GM12874 (cell line): Measurements from ENCODE around the gene PIGU.

Experiments used
- TF ChIP-seq, protein P1 (sequence below): IDR thresholded peaks from 2 replicates; pipeline ENCODE4 v1.5.1; 2011; ENCODE audit warnings: low read depth, mild to moderate bottlenecking, control low read depth, low read length, moderate library complexity; ENCODE audit not compliant: insufficient read depth

Gene PIGU

DNA sequence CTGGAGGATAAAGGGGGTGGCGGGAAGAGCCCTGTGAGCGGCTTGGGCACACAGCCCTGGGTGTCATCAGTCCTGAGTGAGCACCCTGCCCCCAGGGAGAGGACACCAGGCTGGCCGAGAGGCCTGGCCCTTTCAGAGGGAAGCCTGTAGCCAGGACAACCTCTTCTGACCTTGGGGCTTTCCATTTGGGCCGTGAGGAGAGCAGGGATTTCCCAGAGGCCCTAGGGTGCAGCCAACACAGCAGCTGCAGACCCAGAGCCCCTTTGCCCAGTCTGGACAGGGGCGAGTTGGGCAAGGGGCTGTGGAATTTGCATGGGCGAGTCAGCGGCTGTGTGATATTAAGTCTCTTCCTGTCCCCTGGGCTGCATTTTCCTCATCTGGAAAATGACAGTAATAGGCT is 112.1 kb downstream of the PIGU start:
- TF ChIP-seq, protein P1, sequence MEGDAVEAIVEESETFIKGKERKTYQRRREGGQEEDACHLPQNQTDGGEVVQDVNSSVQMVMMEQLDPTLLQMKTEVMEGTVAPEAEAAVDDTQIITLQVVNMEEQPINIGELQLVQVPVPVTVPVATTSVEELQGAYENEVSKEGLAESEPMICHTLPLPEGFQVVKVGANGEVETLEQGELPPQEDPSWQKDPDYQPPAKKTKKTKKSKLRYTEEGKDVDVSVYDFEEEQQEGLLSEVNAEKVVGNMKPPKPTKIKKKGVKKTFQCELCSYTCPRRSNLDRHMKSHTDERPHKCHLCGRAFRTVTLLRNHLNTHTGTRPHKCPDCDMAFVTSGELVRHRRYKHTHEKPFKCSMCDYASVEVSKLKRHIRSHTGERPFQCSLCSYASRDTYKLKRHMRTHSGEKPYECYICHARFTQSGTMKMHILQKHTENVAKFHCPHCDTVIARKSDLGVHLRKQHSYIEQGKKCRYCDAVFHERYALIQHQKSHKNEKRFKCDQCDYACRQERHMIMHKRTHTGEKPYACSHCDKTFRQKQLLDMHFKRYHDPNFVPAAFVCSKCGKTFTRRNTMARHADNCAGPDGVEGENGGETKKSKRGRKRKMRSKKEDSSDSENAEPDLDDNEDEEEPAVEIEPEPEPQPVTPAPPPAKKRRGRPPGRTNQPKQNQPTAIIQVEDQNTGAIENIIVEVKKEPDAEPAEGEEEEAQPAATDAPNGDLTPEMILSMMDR = no peak

DNA sequence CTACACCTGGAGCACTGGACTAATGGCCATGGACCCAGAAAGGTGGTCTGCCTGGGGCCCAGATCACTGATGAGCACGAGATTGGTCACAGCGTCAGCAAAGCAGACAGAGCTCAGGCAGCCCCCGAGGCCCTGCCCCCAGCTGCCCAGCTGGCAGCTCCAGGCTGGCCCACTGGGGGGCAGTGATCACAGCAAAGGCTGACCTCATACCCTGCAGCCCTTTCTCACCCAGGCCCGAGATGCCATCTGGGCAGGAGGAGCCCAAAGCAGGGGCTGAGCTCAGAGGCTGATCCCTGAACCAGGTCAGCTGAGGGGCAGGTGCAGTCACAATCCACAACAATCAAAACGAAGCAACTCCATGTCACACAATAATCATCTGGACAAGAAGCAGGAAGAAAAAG is 114.3 kb downstream of the PIGU start:
- TF ChIP-seq, protein P1 = peak; percentile 57

DNA sequence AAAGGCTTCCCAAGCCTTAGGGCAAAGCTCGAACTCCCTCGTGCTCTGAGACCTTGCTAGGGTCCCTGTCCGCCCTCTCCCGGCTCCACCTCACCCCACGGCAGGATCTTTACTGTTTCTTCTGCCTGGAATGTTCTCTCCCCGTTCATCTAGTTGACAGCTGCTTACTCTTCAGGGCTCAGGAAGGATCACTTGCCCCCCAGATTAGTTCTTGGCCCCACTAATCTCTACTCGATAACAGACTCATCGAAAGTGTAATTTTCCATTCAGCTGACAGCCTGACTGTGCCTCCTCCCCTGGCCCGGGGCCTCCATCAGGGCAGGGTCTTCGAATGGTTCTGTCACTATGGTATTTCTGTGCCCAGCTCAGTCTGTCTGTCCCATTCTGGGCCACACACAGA is 115.2 kb downstream of the PIGU start:
- TF ChIP-seq, protein P1 = no peak

DNA sequence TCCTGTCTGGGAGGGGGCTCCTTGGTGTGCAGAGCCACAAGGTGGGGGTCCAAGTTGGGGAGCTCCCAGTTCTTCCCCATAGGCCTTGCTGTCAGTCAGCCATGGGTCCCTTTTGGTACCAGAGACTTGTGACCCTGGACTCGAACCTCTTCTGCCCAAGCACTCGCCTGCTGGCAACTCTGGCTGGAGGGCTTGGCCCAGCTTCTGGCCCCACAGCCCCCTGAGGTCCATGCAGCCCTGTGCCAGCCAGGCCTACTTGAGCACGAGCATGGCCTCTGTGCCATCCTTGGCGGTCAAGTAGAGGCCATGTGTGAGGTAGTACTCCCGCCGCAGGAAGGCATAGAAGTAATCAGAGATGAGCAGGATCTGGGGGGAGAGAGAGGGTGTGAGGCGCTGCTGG is 116.3 kb downstream of the PIGU start:
- TF ChIP-seq, protein P1 = no peak

DNA sequence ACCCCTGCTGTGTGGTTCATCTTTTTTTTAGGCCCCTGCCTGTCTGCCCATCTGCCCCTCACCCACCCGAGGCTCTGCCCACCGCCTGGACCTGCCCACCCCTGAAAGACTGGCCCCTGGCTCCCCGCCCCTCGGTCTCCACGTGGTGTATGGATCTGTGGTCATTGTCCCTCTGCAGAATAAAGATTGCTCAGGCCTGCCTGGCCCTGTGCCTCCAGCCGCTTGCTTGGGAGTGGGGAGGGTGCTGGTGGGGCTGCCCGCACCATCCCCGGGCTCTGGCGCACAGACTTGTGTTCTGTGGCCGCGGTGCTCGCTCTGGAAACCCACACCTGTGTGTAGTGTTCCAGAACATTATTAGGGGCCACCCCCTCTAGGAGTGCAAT is 116.8 kb downstream of the PIGU start:
- TF ChIP-seq, protein P1 = no peak

DNA sequence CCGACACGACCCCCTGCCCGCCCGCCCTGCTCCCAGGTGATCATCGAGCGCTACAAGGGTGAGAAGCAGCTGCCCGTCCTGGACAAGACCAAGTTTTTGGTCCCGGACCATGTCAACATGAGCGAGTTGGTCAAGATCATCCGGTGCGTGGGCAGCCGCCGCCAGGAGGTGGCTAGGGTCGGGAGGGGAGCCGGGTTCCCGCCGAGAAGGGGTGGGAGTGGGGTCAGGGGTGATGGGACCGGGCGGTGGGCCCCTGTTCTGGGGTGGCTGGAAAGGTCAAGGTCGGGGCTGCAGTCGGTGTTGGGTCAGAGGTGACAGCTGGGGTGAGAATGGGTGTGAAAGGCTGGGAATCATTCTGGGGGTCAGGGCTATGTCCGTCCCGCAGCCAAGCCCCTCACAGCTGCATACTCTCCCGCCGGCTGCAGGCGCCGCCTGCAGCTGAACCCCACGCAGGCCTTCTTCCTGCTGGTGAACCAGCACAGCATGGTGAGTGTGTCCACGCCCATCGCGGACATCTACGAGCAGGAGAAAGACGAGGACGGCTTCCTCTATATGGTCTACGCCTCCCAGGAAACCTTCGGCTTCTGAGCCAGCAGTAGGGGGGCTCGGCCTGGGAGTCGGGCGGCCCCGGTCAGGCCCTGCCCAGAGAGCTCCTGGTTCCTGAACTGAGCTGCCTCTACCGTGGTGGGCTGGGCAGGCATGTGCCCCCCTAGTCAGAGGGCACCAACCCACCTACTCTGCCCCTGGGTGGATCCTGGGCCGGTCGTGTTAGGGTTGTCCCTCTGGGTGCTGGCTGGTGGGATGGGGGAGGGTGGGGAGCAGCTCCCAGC is 117.4 kb downstream of the PIGU start:
- TF ChIP-seq, protein P1 = no peak

DNA sequence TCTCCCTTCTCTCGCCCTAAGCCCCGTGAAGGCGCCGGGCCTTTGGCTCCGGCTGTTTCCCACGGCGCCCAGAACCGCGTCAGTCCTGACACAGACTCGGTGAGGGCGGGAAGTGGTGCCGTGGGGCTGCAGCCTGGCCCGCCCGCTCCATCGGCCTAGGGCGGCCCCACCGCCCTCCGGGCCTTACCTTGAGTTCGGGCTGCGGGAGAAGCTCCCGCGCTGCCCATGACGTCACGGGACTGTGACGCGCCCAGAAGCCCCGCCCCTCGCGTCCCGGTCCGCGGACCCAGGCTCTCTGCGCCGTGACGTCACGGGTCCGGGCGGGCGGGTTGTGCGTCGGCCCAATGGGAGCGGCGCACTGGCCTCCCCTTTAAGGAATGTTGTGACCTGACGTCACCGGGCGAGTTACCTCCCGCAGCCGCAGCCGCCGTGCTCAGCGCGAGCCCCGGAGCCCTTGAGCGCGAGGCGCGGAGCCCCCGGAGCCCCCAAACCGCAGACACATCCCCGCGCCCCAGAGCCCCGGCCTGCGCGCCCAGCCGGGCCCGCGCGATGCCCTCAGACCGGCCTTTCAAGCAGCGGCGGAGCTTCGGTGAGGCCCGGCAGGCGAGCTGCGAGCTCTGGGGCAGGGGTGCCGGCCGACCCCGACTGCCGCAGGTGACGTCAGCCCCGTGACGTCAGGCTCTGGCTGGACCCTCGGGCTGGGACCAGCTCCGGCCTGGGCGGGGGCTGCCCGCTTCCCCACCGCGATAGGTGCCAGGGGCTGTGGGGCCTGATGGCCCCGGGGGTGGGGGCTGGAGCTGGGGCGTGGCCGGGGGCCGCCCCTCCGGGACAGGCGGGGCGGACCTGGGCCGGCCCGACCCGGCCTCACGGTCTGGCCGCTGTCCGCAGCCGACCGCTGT is 118.3 kb downstream of the PIGU start, which contains the start of gene MAP1LC3A:
MAP1LC3A (plus strand) TSS at position 399 of the 899 bp plus-strand sequence; CDS start at position 550, 151 bp downstream.
- TF ChIP-seq, protein P1 = no peak
